Calu3 (cell line): ENCODE data around the gene FARP1. TPM values are rescaled to one million over a fixed set of nuclear protein-coding genes. Genes with fewer than 3 reads are reported as not detected.
A peak's percentile ranks its signal among the peaks of the same experiment; 100 is the strongest.

Experiments
- BruUV-seq: library from RNA; stranded (reverse); fragments of 400-500 nt; replicated peaks from 2 replicates; lab custom pipeline; 2021; lab: Mats Ljungman, UMichigan
- CTCF ChIA-PET: fragments of 300-600 bp; sonication (Branson Sonifier 250); formaldehyde crosslinking; loops from one replicate; lab custom pipeline; 2022; ENCODE audit warnings: antibody characterized with exemption; lab: Charles Lee
- DNase-seq: peaks from one replicate; pipeline ENCODE4 v3.0.0; 2022
- H3K27ac Mint-ChIP-seq: one replicate; pipeline ENCODE4 v1.8.0; 2022; ENCODE audit warnings: mixed read lengths; ENCODE audit not compliant: unreplicated experiment
- H3K27me3 Mint-ChIP-seq: one replicate; pipeline ENCODE4 v1.8.0; 2022; ENCODE audit warnings: mixed read lengths; ENCODE audit not compliant: unreplicated experiment
- H3K36me3 Mint-ChIP-seq: one replicate; pipeline ENCODE4 v1.8.0; 2022; ENCODE audit warnings: mild to moderate bottlenecking, moderate library complexity, mixed read lengths; ENCODE audit not compliant: insufficient read depth, unreplicated experiment
- H3K4me1 Mint-ChIP-seq: one replicate; pipeline ENCODE4 v1.8.0; 2022; ENCODE audit warnings: mild to moderate bottlenecking, low read depth, mixed read lengths; ENCODE audit not compliant: unreplicated experiment
- H3K4me3 Mint-ChIP-seq: one replicate; pipeline ENCODE4 v1.8.0; 2022; ENCODE audit warnings: mild to moderate bottlenecking, low read depth, moderate library complexity, mixed read lengths; ENCODE audit not compliant: unreplicated experiment
- H3K9me3 Mint-ChIP-seq: one replicate; pipeline ENCODE4 v1.8.0; 2022; ENCODE audit warnings: low read depth, mixed read lengths; ENCODE audit not compliant: unreplicated experiment
- CTCF ChIP-seq: fragments of 200-600 bp; IDR thresholded peaks from one replicate; pipeline ENCODE4 v1.8.0; 2022; ENCODE audit warnings: antibody characterized with exemption; ENCODE audit not compliant: unreplicated experiment
- intact Hi-C: fragments of 100-400 bp; cut with micrococcal nuclease; formaldehyde crosslinking; loops from one replicate; pipeline ENCODE4 v1.10.0; 2022; ENCODE audit not compliant: unreplicated experiment
- total RNA-seq: library from RNA; stranded (reverse); gene quantifications from 2 replicates; pipeline ENCODE4 v1.2.3, GENCODE V29; 2022

Gene FARP1
- total RNA-seq, 1 experiment from 2014 or later: 47.0 TPM

GRCh38 chr13:98485561-98485960 is 342.7 kb downstream of the FARP1 start:
- DNase-seq: no peak
- Mint-ChIP-seq H3K4me1 (peaks cover 15% of the 10 kb centered on the region), H3K36me3 (peaks cover 24% of the 10 kb centered on the region)

GRCh38 chr13:98486412-98486811 is 343.5 kb downstream of the FARP1 start:
- no peaks in the 10 kb centered on the region for H3K27me3 Mint-ChIP-seq
- H3K4me1 Mint-ChIP-seq: peaks cover 15% of the 10 kb centered on the region
- BruUV-seq: no TSS peak
- H3K27ac Mint-ChIP-seq: no peak overlapping the region
- no peaks in the 10 kb centered on the region for H3K9me3 Mint-ChIP-seq
- H3K4me3 Mint-ChIP-seq: no peak overlapping the region
- intact Hi-C loops: no loop called here
- peaks cover 19% of the 10 kb centered on the region for H3K36me3 Mint-ChIP-seq
- no peak for DNase-seq
- no peak for TF ChIP-seq CTCF
- CTCF ChIA-PET: no interaction called here

More at GRCh38 chr13:98485561-98485960, 342.7 kb downstream of the FARP1 start:
- BruUV-seq: TSS peak; percentile 71
- H3K27ac Mint-ChIP-seq: peak overlapping the region; percentile 98
- H3K9me3 Mint-ChIP-seq: no peaks in the 10 kb centered on the region
- CTCF ChIA-PET: interaction anchor here (1.2 to 1.4 kb wide), 2 partner anchors 22 to 40 kb away, joined by 3 to 4 read pairs; no protein-coding TSS in a partner anchor
- peak overlapping the region; percentile 67 for H3K4me3 Mint-ChIP-seq
- intact Hi-C loops: no loop called here
- no peaks in the 10 kb centered on the region for H3K27me3 Mint-ChIP-seq
- no peak for TF ChIP-seq CTCF

- Mint-ChIP-seq H3K4me3 (no peak overlapping the region), H3K27ac (no peak overlapping the region), H3K27me3 (no peaks in the 10 kb centered on the region), H3K9me3 (no peaks in the 10 kb centered on the region), H3K36me3 (peaks cover 19% of the 10 kb centered on the region), H3K4me1 (peaks cover 19% of the 10 kb centered on the region)
- intact Hi-C loops: no loop called here
- TF ChIP-seq CTCF: no peak
- no peak for DNase-seq
- CTCF ChIA-PET: no interaction called here
- BruUV-seq: no TSS peak
Observed at GRCh38 chr13:98487016-98487415, 344.1 kb downstream of the FARP1 start.

- no peaks in the 10 kb centered on the region for H3K27me3 Mint-ChIP-seq
- peaks cover 23% of the 10 kb centered on the region for H3K4me1 Mint-ChIP-seq
- H3K27ac Mint-ChIP-seq: no peak overlapping the region
- no peaks in the 10 kb centered on the region for H3K9me3 Mint-ChIP-seq
- no peak for DNase-seq
- TF ChIP-seq CTCF: no peak
- H3K4me3 Mint-ChIP-seq: no peak overlapping the region
- CTCF ChIA-PET: no interaction called here
- intact Hi-C loops: no loop called here
- peaks cover 19% of the 10 kb centered on the region for H3K36me3 Mint-ChIP-seq
- no TSS peak for BruUV-seq
Observed at GRCh38 chr13:98487522-98487921, 344.6 kb downstream of the FARP1 start.
